GM12875 (cell line): ENCODE measurements around the gene LRRC4C.

ENCODE experiments used
- H3K4me3 ChIP-seq: one replicate; pipeline ENCODE4 v1.5.1; 2011; ENCODE audit warnings: low read depth, low read length, control low read depth
- CTCF ChIP-seq: IDR thresholded peaks from 2 replicates; pipeline ENCODE4 v1.5.1; 2011; ENCODE audit warnings: low read depth, mild to moderate bottlenecking, control low read depth, inconsistent platforms, low read length, moderate library complexity, borderline replicate concordance; ENCODE audit not compliant: insufficient read depth

Gene LRRC4C

GRCh38 chr11:41483956-41484355 lies 24.5 kb upstream of the LRRC4C start:
- H3K4me3 ChIP-seq = no peak overlapping the region
- TF ChIP-seq CTCF = no peak

DNA sequence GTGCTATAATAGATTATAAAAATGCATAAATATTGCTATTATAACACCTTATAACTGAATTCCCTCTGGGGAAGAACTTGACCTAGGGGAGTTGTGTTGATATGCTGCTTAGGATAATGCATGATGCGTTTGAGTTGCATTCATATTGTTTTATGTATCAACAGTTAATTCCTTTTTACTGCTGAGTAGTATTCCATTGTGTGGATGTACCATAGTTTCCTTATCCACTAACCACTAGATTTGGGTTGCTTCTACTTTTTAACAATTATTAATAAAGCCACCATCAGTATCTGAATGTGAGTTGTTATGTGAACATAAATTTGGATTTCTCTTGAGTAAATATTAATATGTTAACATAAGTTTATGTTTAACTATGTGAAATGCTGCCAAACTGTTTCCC lies 19.7 kb upstream of the LRRC4C start:
- H3K4me3 ChIP-seq = no peak overlapping the region
- TF ChIP-seq CTCF = no peak

DNA sequence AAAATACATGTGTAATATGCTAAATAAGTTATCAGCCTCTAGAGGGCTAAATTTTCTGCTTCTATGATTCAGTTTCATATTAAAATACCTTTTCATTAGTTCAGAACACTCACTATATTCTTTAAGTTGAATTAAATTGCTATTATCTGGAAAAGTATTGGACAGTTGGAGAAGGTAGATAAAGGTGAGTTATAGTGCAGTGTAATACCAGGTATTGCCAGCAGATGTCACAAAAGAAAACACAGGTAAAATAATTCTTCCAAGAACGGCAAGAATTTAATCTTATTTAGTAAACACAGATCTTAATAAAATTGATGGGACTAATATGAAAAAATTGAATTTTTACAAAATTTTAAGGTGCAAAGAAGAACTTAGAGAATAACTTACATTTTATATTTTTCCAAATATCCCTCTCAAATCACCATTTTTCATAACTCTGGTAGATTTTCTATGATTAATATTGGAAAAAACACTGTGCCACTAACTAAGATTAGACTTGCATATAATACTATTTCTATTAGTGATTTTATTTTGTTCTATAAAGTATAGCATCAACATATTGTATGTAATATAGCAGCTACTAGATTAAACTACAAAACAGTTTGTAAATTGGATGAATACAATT lies 1.7 kb upstream of the LRRC4C start:
- H3K4me3 ChIP-seq = no peak overlapping the region
- peak; percentile 42; the same call in 1 of the 2 replicates for TF ChIP-seq CTCF

- no peak overlapping the region for H3K4me3 ChIP-seq
- TF ChIP-seq CTCF = no peak
Observed at GRCh38 chr11:41458641-41459040, 811 bp downstream of the LRRC4C start.

DNA sequence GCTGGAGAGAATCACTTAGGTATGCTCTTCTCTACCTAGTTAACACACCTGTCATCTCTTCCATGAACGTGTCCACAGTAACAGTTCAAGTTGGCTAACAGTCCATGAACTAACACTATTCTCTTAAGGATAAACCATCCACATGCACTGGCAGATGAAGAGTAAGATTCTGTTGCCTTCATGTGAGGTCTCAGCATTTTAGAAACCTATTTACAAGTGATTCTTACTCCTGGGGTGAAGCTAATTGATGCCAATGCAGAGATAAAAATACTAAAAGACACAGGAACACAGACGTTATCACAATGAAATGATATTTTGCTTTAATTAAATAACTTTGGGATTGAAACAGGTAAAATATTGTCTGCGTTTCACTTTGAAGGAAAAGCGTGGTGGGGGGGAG lies 1.3 kb downstream of the LRRC4C start:
- no peak overlapping the region for H3K4me3 ChIP-seq
- no peak for TF ChIP-seq CTCF

GRCh38 chr11:41457216-41458014 lies 2.0 kb downstream of the LRRC4C start:
- TF ChIP-seq CTCF = no peak
- no peak overlapping the region for H3K4me3 ChIP-seq

GRCh38 chr11:41456269-41456668 lies 3.2 kb downstream of the LRRC4C start:
- no peak for TF ChIP-seq CTCF
- no peak overlapping the region for H3K4me3 ChIP-seq
